GM18868 (cell line): Measurements from ENCODE around the gene LDB2.

ENCODE experiments used
- ATAC-seq: cut with Tn5 transposase; IDR thresholded peaks from one replicate; pipeline ENCODE4 v1.9.1; 2021; ENCODE audit warnings: mild to moderate bottlenecking, moderate library complexity; ENCODE audit not compliant: unreplicated experiment

Gene LDB2

DNA sequence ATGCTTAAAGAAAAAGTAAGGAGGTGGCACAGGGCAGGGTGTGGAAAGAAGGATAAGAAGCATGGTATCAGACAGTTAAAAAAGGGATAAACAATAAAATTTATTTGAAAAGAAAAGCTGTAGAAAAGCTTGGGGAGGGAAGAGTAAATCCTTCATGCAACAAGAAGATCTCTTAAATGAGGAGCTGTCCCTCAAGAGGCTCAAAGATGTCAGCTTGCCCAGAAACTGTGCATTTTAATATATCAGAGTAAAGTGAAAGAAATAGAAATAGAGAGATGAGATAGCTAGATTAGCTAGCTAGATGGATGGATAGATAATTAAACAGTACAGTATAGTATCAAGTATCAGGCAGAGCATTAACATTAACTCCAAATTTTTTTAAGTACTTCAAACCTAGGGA is 170.3 kb downstream of the LDB2 start:
- ATAC-seq: no peak

GRCh38 chr4:16727218-16727617 is 171.2 kb downstream of the LDB2 start:
- no peak for ATAC-seq

- no peak for ATAC-seq
These were observed 171.9 kb downstream of the LDB2 start for GRCh38 chr4:16726368-16727050.

GRCh38 chr4:16725252-16725651 is 173.2 kb downstream of the LDB2 start:
- no peak for ATAC-seq

DNA sequence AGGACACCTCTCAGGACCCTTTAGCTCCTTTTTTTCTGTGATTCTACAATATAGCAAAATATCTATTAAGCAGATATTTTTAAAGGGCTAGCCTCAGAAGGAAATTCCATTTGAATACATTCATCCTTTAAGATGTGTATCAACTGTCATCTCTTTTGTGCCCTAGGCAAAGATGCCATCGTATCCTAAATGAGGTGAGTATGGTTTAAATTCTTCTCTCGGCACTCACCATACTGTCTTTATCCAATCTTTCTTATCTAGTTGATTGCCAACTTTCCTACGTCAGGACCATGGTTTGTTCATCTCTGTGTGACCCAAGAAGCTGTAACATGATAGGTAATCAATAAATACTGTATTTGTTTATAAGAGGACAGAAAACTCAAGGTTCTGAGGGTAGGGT is 176.0 kb downstream of the LDB2 start:
- ATAC-seq: no peak

DNA sequence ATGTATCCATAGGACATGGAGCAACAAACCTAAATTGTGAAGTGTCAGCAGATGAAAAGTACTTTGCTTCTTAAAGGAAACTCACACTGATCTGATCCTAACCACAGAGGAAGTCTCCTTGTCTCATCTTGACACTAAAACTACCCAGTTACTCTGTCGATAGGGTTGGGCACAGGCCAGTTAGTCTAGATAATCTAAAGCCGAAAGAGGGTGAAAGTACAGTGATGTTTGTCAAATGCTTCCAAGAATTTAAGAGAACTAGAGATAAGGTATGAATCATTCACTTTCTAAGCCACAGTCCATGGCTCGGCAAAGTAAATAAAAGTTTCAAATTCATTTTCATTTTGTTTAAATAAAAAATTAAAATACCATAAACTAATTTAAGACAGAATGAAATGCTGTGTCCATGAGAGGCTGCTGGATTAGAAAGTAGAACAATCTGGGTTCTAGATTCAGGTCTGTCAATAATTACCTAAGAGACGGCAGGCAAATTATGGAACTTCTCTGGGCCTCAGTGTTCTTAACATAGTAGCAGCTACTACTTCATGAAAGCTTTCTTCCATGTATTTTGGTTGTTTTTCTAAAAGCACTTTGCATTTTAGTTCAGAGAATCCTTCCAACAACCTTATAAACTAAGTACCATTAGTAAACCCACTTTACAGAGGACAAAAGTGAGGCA is 176.7 kb downstream of the LDB2 start:
- no peak for ATAC-seq

GRCh38 chr4:16720761-16721160 is 177.7 kb downstream of the LDB2 start:
- ATAC-seq: no peak

- no peak for ATAC-seq
These were observed 181.0 kb downstream of the LDB2 start for GRCh38 chr4:16717266-16717970.

DNA sequence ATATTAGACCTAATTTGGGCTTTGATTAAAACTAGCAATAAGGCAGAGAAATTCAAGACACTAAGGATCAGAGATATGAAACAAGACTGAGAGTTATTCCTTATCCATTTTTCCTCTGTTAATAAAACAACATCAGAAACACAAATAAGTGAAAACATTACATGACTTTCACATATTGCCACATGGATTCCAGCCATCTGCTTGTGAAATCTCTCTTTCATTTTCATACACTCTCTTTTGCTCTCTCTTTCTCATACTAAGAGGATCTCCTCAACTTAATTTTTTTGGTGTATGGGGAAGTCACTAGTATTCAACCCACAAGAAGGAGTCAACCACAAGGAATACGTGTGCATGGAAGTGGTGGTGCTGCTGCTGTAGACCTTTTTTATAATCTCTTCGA is 183.0 kb downstream of the LDB2 start:
- no peak for ATAC-seq

- ATAC-seq: no peak
These were observed 184.3 kb downstream of the LDB2 start for GRCh38 chr4:16714191-16714590.

- no peak for ATAC-seq
These were observed 184.7 kb downstream of the LDB2 start for GRCh38 chr4:16713696-16714095.

DNA sequence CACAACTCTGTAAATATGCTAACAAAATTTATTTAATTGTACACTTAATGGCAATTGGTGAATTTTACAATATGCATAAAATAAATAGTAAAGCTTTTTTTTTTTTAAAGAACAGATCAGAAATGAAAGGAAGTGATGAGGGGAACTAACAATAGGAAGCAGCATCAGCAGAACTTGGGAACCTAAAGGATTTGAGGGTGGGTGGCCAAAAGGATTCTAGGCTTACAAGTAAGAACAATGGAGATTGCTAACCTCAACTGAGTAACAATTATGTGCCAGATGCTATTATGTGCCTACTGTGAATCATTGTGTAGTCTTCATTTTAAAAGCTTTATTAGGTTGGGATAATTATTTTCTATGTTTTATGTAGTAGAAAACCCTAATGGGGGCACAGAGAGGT is 185.2 kb downstream of the LDB2 start:
- ATAC-seq: no peak

DNA sequence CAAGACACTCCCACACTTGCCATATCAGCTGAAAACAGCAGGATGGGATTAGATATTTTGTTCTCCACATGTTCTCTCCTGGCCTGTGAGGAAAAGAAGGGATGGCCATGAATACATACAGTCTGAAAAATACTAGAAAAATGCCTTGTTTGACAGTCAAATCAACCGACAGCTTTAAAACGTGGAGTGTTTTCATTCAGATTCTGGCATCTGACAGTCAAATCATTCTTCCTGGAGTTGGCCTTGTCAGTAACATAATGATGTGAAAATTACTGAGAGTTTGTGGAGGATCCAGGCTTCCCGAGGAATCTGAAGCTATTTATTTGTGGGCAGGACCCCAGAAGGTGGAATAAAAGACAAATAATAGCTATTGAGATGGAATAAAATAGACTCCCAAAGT is 188.2 kb downstream of the LDB2 start:
- no peak for ATAC-seq

- ATAC-seq: no peak
These were observed 190.6 kb downstream of the LDB2 start for GRCh38 chr4:16707874-16708273.

DNA sequence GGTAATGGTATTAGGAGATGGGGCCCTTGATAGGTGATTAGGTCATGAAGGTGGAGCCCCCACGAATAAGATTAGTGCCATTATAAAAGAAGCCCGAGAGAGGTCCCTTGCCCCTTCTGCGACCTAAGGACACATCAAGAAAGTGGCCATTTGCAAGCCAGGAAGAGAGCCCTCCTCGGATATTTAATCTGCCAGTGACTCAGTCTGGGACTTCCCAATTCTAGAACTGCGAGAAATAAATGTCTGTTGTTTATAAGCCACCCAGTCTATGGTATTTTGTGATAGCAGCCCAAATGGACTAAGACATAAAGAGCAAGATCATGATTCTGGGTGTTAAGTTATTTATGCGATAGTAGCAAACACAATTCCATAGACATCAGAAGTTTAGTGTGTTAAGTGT is 192.2 kb downstream of the LDB2 start:
- ATAC-seq: no peak

DNA sequence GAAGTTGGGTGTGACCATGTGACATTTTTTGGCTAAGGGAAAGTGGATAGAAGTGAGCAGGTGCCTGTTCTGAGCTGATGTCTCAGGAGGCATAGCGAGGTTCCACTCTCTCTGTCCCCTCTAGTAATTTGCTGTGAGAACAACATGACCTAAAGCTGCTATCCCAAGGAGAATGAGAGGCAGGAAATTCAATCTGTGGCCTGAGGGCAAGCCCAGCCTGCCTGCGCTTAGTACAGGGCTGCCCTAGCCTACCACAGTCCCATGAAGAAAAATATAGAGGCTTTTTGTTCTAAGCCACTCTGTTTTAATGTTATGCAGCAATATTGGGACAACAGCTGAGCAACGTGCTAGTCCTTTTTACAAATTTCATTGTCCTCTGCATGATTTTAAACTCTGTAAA is 193.1 kb downstream of the LDB2 start:
- ATAC-seq: no peak

- ATAC-seq: no peak
These were observed 194.0 kb downstream of the LDB2 start for GRCh38 chr4:16704489-16704888.

- no peak for ATAC-seq
These were observed 202.5 kb downstream of the LDB2 start for GRCh38 chr4:16695896-16696295.

DNA sequence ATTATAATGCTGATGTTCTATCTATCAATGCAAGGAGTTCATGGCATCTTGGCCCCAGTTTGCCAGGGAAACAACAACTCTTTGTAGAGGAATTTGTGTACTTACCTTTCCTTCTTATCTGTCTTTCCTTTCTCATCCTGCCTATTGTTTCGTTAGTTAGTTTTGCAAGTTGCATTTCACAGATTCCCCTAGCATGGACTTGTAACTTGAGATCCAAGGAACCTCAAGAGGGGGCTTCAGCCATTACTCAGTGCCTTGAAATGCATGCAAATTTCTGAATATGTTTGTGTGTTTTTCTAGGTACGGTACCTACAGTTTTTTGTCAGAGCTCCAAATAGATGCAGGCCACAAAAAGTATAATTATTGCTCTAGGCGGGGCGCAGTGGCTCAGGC is 203.6 kb downstream of the LDB2 start:
- no peak for ATAC-seq

DNA sequence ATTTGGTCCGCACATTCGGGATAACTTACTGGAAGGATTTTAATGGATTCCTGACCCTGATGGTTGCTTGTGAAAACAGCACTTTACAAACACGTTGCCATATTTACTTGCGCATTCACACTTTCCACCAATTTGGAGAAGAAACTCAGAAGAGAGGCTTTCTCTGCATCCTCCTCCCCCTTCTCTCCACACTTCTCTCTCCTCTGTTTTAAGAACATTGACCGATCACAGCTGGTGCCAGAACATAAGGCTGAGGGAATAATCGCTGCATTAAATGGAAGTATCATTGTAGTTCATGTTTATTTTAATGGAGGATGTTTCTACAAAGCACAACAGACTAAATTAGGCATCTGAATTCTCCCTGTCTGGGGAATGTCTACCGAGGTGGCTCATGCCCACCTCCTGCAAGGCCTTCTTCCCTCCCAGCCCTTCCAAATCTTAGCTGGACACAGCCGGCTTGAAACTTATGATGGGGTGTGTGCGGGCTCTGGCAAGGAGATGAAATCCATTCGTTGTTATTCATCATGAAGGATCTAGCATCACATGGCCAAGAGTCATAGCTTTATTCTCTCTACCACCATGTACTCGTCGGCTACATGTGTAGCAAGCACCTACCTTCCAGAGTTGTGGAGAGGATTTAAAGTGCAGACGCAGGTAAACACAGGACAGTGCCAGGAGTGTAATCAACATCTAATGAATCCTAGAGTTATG is 204.1 kb downstream of the LDB2 start:
- no peak for ATAC-seq

DNA sequence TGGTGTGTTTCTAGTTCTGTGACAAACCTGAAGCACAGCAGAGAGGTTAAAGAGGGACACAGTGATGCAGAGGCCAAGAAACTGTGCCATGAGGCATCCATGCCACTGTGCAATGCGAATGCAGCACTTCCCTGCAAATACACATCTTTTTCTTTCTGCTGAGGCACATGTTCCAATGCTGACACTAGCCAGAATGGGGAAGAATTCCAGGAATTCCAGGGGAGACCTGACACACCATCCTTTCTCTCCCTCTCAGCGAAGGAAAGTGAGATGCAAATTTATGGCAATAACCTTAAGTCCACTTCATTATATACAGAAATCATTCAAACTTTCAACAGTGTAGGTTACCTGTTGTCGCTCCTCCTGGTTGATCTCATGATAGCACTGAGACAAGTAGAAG is 204.8 kb downstream of the LDB2 start:
- no peak for ATAC-seq
